H1 (cell line): ENCODE measurements around the gene ZC3H14. TPM values are rescaled to one million over a fixed set of nuclear protein-coding genes. Genes with fewer than 3 reads are reported as not detected.

Source experiments
- CTBP2 ChIP-seq: IDR thresholded peaks from 2 replicates; pipeline ENCODE4 v1.7.0; 2011; ENCODE audit warnings: borderline replicate concordance, mild to moderate bottlenecking, moderate library complexity, mixed read lengths, low read length; ENCODE audit not compliant: insufficient read depth, insufficient read length
- EZH2 ChIP-seq: fragments of 200-600 bp; sonication (generic); IDR thresholded peaks from 2 replicates; pipeline ENCODE4 v1.7.1; 2012; ENCODE audit warnings: low read depth, mild to moderate bottlenecking, moderate library complexity, low read length, inconsistent platforms; ENCODE audit not compliant: severe bottlenecking
- GABPA ChIP-seq: IDR thresholded peaks from 2 replicates; pipeline ENCODE4 v1.6.1; 2011; ENCODE audit warnings: mild to moderate bottlenecking, low read length, moderate library complexity, borderline replicate concordance; ENCODE audit not compliant: insufficient read depth
- MAFK ChIP-seq: IDR thresholded peaks from 2 replicates; pipeline ENCODE4 v1.6.1; 2012; ENCODE audit warnings: low read depth, mild to moderate bottlenecking, improper control_type of control experiment, low read length
- SAP30 ChIP-seq: fragments of 300-600 bp; sonication (generic); IDR thresholded peaks from 2 replicates; pipeline ENCODE4 v1.7.1; 2012; ENCODE audit warnings: low read length, moderate library complexity, mild to moderate bottlenecking, inconsistent platforms; ENCODE audit not compliant: insufficient read depth, insufficient replicate concordance
- polyA plus RNA-seq, 7 experiments: library from polyadenylated mRNA; depleted of rRNA in 3 of 7; stranded (reverse) in 5 of 7; unstranded in 2 of 7; fragments of >200 nt in 5 of 7; fragments of 200-250 nt in 2 of 7; gene quantifications; 1 replicate in 5 of 7; 2 replicates in 1 of 7; 4 replicates in 1 of 7; pipeline versions ENCODE4 v1.2.1 to v1.2.3, GENCODE V29; 2011 to 2013; ENCODE audit warnings: missing spikeins in 2 of 7, mixed read lengths in 2 of 7
- total RNA-seq: library from RNA; stranded (reverse); fragmentation: NEBNext Ultra II Directional; extraction: Animal tissue kit (Norgen Biotek cat#: 25700); gene quantifications from 2 replicates; pipeline ENCODE4 v1.2.1, GENCODE V29; 2021
- TF ChIP-seq, protein P1 (sequence below): fragments of 300-600 bp; sonication (generic); IDR thresholded peaks from 2 replicates; pipeline ENCODE4 v1.7.1; 2012; ENCODE audit warnings: low read length, moderate library complexity, mild to moderate bottlenecking, inconsistent platforms; ENCODE audit not compliant: insufficient replicate concordance

Gene ZC3H14
- total and polyA plus RNA-seq, 2 of the 8 experiments (the other 6 are each of a cell fraction or from before 2014, with no cell fraction given): 86.0 to 99.1 TPM

DNA sequence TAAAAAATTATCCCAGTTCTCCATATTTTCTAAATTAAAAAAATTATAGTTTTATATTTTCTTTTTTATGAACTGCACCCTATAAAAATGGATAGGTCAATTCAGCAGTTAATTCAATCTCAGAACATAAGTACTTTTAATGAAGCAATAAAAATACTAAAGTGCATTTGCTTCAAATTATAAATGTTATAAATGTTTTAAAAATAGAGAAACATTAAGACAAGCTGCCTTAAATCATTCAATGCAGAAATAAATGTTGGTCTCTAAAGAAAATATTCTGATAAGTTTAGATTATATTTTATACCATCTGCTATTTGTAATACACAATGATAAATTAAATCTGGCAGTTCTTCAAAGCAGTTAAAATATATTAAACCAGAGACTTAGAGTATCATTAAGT, 65.6 kb downstream of the ZC3H14 start (continued):
- TF ChIP-seq, protein P1, sequence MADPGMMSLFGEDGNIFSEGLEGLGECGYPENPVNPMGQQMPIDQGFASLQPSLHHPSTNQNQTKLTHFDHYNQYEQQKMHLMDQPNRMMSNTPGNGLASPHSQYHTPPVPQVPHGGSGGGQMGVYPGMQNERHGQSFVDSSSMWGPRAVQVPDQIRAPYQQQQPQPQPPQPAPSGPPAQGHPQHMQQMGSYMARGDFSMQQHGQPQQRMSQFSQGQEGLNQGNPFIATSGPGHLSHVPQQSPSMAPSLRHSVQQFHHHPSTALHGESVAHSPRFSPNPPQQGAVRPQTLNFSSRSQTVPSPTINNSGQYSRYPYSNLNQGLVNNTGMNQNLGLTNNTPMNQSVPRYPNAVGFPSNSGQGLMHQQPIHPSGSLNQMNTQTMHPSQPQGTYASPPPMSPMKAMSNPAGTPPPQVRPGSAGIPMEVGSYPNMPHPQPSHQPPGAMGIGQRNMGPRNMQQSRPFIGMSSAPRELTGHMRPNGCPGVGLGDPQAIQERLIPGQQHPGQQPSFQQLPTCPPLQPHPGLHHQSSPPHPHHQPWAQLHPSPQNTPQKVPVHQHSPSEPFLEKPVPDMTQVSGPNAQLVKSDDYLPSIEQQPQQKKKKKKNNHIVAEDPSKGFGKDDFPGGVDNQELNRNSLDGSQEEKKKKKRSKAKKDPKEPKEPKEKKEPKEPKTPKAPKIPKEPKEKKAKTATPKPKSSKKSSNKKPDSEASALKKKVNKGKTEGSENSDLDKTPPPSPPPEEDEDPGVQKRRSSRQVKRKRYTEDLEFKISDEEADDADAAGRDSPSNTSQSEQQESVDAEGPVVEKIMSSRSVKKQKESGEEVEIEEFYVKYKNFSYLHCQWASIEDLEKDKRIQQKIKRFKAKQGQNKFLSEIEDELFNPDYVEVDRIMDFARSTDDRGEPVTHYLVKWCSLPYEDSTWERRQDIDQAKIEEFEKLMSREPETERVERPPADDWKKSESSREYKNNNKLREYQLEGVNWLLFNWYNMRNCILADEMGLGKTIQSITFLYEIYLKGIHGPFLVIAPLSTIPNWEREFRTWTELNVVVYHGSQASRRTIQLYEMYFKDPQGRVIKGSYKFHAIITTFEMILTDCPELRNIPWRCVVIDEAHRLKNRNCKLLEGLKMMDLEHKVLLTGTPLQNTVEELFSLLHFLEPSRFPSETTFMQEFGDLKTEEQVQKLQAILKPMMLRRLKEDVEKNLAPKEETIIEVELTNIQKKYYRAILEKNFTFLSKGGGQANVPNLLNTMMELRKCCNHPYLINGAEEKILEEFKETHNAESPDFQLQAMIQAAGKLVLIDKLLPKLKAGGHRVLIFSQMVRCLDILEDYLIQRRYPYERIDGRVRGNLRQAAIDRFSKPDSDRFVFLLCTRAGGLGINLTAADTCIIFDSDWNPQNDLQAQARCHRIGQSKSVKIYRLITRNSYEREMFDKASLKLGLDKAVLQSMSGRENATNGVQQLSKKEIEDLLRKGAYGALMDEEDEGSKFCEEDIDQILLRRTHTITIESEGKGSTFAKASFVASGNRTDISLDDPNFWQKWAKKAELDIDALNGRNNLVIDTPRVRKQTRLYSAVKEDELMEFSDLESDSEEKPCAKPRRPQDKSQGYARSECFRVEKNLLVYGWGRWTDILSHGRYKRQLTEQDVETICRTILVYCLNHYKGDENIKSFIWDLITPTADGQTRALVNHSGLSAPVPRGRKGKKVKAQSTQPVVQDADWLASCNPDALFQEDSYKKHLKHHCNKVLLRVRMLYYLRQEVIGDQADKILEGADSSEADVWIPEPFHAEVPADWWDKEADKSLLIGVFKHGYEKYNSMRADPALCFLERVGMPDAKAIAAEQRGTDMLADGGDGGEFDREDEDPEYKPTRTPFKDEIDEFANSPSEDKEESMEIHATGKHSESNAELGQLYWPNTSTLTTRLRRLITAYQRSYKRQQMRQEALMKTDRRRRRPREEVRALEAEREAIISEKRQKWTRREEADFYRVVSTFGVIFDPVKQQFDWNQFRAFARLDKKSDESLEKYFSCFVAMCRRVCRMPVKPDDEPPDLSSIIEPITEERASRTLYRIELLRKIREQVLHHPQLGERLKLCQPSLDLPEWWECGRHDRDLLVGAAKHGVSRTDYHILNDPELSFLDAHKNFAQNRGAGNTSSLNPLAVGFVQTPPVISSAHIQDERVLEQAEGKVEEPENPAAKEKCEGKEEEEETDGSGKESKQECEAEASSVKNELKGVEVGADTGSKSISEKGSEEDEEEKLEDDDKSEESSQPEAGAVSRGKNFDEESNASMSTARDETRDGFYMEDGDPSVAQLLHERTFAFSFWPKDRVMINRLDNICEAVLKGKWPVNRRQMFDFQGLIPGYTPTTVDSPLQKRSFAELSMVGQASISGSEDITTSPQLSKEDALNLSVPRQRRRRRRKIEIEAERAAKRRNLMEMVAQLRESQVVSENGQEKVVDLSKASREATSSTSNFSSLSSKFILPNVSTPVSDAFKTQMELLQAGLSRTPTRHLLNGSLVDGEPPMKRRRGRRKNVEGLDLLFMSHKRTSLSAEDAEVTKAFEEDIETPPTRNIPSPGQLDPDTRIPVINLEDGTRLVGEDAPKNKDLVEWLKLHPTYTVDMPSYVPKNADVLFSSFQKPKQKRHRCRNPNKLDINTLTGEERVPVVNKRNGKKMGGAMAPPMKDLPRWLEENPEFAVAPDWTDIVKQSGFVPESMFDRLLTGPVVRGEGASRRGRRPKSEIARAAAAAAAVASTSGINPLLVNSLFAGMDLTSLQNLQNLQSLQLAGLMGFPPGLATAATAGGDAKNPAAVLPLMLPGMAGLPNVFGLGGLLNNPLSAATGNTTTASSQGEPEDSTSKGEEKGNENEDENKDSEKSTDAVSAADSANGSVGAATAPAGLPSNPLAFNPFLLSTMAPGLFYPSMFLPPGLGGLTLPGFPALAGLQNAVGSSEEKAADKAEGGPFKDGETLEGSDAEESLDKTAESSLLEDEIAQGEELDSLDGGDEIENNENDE: no peak
- TF ChIP-seq MAFK (no peak), EZH2 (no peak), SAP30 (no peak), GABPA (no peak), CTBP2 (no peak)
